Adipose tissue (tissue), 3 donors: ENCODE data around the gene EID2B. TPM values are rescaled to one million over a fixed set of nuclear protein-coding genes. Genes with fewer than 3 reads are reported as not detected.

Experiments used
- polyA plus RNA-seq, 3 donors: library from polyadenylated mRNA; stranded (reverse); fragments of 200-250 nt; gene quantifications; one replicate each; pipeline ENCODE4 v1.2.3, GENCODE V29; 2013
- donor health status: healthy with polysubstance abuse.
- donor health status: Bipolar disorder and iron deficiency.
- donor health status: healthy.

EID2B gene
- polyA plus RNA-seq, 3 donors: 0.98 to 3.5 (median 1.2) TPM

Other genes starting within 250 kb of the EID2B start
- not detected for gene IFNL1, start 236.4 kb downstream of the EID2B start, polyA plus RNA-seq
- gene LRFN1, start 212.0 kb downstream of the EID2B start, polyA plus RNA-seq: 1 to 10 TPM in 1 of 3 donors, under 1 TPM in 2; 0.67 to 1.2 (median 0.98) TPM
- gene GMFG, start 196.8 kb downstream of the EID2B start, polyA plus RNA-seq: 100 to 1,000 TPM in 1 of 3 donors, 10 to 100 TPM in 2; 12.9 to 156 (median 86.3) TPM
- 10 to 100 TPM; 34.3 to 79.0 (median 77.6) TPM for gene SAMD4B, start 190.4 kb downstream of the EID2B start, polyA plus RNA-seq
- 10 to 100 TPM; 21.4 to 36.2 (median 34.2) TPM for gene PAF1, start 141.7 kb downstream of the EID2B start, polyA plus RNA-seq
- gene MED29, start 141.5 kb downstream of the EID2B start, polyA plus RNA-seq: 10 to 100 TPM; 16.9 to 32.2 (median 21.8) TPM
- gene ZFP36, start 126.0 kb downstream of the EID2B start, polyA plus RNA-seq: 1,000 to 10,000 TPM in 2 of 3 donors, 10 to 100 TPM in 1; 80.2 to 1,764 (median 1,356) TPM
- 10 to 100 TPM in 2 of 3 donors, 1 to 10 TPM in 1; 3.0 to 38.8 (median 27.2) TPM for gene PLEKHG2, start 120.2 kb downstream of the EID2B start, polyA plus RNA-seq
- gene RPS16, start 96.9 kb downstream of the EID2B start, polyA plus RNA-seq: 1,000 to 10,000 TPM; 2,185 to 4,039 (median 3,887) TPM
- gene SUPT5H, start 87.3 kb downstream of the EID2B start, polyA plus RNA-seq: 100 to 1,000 TPM in 1 of 3 donors, 10 to 100 TPM in 2; 64.7 to 107 (median 71.3) TPM
- gene TIMM50, start 52.0 kb downstream of the EID2B start, polyA plus RNA-seq: 10 to 100 TPM; 26.8 to 63.0 (median 32.4) TPM
- gene DLL3, start 33.9 kb downstream of the EID2B start, polyA plus RNA-seq: not detected
- gene SELENOV, start 17.7 kb downstream of the EID2B start, polyA plus RNA-seq: not detected
- gene EID2, start 7.3 kb upstream of the EID2B start, polyA plus RNA-seq: 10 to 100 TPM in 1 of 3 donors, 1 to 10 TPM in 2; 5.2 to 11.1 (median 9.2) TPM
- not detected for gene LGALS13, start 69.7 kb upstream of the EID2B start, polyA plus RNA-seq
- gene LGALS16, start 123.1 kb upstream of the EID2B start, polyA plus RNA-seq: not detected
- not detected for gene LGALS14, start 171.6 kb upstream of the EID2B start, polyA plus RNA-seq
- gene CLC, start 205.2 kb upstream of the EID2B start, polyA plus RNA-seq: 1 to 10 TPM in 1 of 3 donors, under 1 TPM in 1, not detected in 1; 0.86 to 2.6 TPM
- not detected for gene LEUTX, start 246.0 kb upstream of the EID2B start, polyA plus RNA-seq